CD4-positive, alpha-beta T cell treated with Interleukin-1 beta for 1 hour (primary cell): ENCODE measurements around the gene ATXN1.
"Not testable (repeated sequence)": the region's sequence is repeated elsewhere in the genome, so short reads cannot be mapped to it uniquely, and the experiment has no call there.

Experiments
- DNase-seq, 2 donors: peaks; one replicate each; pipeline ENCODE4 v3.0.0-alpha.2; 2020 to 2022

Gene ATXN1

DNA sequence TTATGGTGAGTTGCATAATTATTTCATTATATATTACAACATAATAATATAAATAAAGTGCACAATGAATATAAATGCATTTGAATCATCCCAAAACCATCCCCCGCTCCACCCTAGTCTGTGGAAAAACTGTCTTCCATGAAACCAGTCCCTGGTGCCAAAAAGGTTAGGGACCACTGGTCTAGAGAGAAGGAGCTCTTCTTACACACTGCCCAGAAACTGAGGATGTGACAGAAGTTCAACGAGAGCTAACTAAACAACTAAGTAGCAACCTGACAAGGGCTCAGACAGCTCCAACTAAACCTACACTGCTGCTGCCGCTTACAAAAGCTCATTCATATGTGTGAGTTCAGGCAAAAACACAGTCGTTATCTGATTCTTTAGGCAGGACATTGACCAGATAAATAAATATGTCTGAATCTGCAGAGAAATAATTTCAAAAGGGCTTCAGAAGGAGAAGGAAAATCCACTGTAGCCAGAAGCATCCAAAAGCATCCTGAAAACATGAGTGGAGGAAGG is 125.9 kb downstream of the ATXN1 start:
- no peak for DNase-seq

DNA sequence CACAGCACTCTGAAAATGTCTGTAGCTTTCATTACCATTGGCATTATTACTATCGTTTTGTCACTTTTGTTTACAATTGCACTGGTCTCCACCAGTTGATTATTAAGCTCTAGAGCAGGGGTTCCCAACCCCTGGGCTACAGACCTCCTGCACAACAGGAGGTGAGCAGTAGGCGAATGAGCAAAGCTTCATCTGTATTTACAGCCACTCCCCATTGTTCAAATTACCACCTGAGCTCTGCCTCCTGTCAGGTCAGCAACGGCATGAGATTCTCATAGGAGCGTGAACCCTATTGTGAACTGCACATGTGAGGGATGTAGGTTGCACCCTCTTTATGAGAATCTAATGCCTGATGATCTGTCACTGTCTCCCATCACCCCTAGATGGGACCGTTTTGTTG is 126.4 kb downstream of the ATXN1 start:
- DNase-seq = no peak

DNA sequence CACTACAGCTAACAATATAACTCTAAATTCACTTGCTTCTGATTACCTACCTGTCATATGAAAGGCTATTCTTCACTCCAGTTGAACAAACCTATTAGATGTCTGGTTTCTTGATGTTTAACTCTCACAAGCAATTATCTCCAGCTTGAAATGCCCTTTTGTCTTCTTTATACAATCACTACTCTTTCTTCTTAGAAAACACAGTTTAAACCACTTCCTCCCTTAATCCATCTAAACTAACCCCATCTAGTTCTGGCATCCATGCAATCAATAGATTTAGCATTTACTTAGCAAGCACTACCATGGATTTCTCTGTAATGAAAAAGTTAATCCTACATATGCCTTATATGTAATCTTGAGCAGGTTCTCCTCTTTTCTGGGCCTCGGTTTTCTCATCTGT is 127.3 kb downstream of the ATXN1 start:
- DNase-seq = no peak

DNA sequence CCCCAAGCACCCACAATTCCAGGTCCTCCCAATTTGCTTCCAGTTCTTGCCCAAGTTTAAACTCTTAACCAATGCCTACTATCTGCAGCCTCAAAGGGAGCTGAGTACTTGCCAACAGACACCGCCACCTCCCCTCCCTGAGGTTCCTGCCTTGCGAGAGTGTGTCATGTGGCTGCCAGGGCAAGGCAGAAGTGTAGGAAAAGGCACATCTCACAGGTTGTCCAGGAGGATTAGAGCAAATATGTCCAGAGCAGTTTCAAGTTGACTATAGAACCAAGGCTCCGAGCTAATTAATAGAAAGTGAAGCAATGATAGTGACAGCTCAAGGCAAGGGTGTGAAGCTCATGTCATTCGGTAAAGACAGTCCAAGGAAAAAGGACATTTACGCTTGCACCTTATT is 127.8 kb downstream of the ATXN1 start:
- no peak for DNase-seq

DNA sequence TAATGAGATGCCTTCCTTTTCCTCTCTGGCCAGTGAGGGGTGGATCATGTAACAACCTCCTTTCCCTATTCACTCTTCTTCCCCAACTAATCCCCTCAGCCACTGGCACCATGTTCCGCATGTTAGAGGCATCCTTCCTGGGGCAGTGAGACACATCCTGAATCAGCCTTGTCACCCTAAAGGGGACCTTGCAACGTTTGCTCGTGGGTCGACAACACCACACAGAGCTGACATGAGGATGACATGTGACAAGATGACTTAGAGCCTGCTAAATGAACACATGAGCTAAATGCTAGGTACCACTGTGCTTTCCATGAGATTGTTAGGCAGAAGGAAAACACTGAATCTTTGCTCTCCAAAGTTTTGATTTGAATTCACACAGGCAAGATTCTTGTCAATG is 129.2 kb downstream of the ATXN1 start:
- DNase-seq = no peak

DNA sequence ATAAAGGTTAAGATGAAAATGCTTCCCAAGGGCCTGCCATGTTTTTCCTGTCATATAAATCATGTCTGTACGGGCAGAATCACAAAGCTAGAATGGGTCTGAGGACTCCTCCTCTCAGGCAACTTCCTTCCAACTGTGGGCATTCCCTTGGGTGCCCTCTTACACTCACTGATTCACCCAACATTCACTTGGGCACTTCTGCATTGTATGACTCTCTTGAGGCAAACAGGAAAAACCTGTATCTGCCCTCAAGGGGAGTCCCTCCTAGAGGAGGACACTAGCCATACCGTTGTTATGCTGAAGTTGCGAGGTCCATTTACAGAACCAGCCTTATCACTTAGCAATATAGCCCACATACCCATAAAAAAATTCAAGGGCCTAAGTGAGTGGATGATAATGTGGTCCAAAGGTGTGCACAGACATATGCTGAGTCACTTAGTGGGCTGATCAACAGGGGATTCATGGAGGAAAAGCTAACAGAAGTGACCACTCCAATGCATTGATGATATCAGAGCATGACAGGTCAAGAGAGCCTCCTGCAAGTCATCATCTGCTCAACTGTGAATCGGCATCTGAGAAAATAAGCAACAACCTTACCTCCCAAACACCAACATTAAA is 131.1 kb downstream of the ATXN1 start:
- DNase-seq = no peak

DNA sequence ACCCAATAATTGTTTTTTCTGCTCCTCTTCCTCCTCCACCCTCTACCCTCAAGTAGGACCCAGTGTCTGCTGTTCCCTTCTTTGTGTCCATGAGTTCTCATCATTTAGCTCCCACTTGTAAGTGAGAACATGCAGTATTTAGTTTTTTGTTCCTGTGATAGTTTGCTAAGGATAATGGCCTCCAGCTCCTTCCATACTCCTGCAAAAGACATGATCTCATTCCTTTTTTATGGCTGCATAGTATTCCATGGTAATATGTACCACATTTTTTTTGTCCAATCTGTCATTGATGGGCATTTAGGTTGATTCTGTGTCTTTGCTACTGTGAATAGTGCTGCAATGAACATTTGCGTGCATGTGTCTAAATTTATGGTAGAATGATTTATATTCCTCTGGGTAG is 132.7 kb downstream of the ATXN1 start:
- not testable (repeated sequence) for DNase-seq

DNA sequence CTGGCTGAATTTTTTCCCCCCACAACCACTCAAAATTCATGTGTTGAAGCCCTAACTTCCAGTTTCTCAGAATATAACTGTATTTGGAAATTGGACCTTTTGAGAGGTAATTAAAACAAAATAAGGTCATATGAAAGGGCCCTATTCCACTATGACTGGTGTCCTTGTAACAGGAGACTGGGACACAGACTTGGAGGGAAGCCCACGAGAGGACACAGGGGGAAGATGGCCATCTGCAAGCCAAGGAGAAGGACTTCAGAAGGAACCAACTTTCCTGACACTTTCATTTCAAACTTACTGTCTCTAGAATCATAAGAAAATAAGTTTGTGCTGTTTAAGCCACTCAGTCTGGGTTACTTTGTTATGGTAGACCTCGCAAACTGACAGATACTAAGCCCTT is 134.6 kb downstream of the ATXN1 start:
- no peak for DNase-seq

DNA sequence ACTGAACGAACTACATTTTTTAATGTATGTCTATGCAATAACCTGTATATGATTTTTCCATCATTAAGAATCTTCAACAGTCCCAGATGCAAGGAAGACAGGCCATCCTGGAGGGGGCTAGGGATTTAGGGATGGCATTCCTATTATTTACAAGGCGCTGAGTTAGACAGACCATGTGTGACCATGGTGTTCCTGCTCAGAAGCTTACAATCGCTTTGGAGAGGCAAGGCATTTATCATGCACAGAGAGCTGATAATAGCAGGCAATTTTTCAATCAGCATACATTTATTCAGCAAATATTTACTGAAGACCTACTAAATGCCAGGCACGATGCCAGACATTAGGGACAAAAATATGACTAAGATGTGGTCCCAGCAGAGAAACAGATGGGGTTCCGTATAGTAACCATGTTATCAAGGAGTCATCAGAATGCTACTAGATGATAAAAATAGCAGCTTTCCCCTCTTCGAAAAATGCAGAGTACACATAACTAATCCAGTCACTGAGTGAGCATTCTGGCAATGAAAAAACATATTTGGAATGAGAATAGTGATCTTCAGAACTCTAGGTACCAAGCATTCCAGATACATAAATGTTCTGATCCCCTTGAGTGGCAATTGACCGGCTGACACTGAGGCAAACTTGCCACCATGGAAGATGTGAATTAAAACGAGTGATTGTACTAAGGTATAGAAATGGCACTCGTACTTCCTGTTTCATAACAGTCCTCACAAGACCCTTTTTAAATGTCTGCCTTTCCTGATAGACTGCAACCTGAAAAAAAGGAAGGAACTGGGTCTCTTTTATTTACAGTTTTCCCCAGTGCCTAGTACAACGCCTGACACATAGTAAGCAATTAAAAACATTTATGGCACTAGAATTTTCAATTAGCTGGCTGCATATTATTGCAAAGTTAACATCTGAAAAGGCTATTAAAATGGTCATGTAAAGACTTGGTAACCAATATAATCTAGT is 135.7 kb downstream of the ATXN1 start:
- DNase-seq = no peak

DNA sequence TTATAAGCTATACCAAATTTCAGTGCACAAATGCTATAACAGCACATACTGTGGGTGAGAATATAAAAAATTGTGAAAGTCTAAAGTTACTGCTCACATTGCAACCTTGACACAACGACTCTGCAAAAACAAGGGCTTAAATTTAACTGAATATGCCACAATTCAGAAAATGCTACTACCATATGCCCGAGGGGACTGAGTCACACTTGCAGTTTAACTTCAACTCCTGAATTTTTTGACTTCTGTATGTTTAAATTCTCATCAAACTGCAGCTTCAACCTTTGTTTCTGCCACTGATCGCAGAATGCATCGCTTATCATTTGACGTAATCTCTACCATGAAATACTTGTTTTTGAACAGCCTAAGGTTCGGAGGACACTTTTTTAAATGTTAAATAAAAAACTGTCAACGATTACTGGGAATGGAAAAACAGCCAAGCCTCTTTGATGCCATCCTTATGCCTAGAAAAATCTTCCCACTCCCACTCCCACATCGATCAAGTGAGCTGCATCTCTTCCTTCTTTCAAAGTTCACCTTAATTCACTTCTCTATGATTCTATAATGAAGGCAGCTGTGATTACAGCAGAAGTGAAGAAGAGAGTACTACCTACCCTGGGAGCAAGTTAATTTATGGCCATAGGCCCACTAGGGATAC is 136.5 kb downstream of the ATXN1 start:
- DNase-seq = no peak

DNA sequence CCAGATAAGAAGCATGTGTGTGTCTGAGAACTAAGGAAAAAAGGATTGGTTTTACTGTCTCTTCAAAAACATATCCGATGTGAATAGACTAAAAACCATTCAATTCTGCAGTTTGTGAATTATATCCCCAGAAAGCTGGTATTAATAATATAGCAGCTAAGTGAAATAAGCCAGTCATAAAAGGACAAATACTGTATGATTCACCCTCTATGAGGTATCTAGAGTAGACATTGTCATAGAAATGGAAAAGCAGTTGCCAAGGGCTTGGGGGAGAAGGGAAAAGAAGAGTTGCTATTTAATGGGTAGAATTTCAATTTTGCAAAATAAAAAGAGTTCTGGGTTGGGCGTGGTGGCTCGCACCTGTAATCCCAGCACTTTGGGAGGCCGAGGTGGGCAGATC is 137.5 kb downstream of the ATXN1 start:
- DNase-seq = no peak

DNA sequence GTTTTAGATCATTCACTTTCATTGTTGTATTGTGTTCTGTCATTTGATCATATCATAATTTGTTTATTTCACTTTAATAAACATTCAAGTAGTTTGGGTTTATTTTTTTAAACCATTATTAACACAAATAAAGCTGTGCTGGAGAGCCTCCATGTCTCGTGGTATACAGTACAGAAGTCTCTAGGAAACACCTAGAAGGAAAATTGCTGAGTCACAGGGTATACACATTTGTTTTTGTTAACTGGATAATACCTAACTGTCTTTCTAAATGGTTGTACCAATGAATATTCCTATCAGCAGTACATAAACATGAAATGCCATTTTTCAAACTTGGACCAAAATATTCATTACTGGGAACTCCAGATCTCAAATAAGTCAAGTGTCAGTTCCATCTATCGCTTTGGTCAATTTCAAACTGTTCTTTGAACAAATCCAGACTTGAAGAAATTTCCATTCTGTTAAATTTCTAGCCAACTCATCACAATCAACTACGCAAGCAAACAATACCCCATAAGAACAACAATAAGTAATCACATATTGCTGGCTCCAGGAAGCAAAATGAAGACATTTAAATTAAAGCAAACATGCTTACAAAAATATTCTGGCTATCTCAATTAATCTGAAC is 138.1 kb downstream of the ATXN1 start:
- no peak for DNase-seq

DNA sequence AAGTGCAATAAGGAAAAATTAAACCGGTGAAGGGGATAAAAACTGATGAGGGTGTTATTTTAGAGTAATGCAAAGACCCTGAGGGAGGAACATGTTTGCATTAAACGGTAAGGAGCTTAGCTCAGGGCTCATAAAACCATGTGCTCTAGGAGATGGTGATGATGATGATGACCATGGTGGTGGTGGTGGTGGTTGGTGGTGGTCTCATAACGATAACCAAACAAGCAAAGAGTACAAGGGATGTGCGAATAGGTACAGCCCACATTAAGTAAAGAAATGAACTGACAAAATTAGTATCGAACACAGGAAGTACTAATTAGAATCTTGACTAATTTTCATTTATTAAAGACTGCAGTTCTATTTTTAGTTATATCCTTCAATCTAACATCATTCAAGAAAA is 139.1 kb downstream of the ATXN1 start:
- no peak for DNase-seq

DNA sequence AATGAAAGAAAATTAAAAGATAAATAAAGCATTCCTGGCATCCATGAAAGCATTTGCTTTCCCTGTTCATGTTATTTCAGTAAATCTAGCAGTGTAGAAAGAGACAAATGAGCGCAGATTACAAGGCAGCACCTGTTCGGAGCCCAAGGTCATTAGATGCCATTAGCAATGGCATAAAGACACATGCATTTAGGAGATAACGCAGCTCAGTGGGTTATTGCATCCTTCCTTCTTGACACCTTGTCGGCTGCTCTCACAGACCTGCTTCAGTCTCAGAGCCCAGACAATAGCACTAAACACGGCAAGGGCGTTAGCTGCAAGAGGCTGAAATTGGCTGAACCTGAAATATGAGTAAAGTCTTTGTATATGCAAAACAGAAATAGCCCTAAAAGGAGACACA is 140.3 kb downstream of the ATXN1 start:
- no peak for DNase-seq

DNA sequence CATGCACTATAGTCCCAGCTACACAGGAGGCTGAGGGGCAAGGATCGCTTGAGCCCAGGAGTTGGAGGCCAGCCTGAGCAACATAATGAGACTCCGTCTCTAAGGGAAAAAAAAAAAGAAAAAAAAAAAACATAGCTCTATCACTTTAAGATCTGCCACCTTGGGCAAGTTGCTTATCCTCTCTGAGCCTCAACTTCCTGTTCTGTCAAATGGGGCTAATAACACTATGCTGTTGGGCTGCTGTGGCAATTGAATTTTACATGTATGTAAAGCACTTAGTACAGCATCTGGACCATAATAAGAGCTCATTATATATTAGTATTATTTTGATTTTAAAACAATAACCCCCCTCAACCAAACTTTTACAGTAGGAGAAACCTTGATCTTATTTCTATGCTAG is 141.5 kb downstream of the ATXN1 start:
- DNase-seq = peak in 1 of 2 donors; percentile 44

DNA sequence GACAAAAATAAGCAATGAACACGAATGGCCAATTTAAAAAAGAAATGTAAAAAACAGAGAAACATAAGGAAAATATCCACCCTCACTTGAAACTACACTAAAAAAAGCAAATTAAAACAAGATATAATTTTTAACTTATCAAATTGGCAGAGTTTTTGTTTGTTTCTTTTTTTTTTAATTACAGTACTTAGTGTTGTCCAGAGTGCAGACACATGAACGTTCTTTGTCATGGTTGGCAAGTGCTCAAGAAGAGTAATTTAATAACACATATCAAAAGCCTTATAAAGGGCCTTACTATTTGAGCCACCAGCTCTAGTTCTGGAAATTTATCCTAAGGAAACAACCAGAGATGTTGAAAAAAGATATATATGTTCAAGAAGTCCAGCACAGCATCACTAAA is 142.3 kb downstream of the ATXN1 start:
- DNase-seq = no peak

DNA sequence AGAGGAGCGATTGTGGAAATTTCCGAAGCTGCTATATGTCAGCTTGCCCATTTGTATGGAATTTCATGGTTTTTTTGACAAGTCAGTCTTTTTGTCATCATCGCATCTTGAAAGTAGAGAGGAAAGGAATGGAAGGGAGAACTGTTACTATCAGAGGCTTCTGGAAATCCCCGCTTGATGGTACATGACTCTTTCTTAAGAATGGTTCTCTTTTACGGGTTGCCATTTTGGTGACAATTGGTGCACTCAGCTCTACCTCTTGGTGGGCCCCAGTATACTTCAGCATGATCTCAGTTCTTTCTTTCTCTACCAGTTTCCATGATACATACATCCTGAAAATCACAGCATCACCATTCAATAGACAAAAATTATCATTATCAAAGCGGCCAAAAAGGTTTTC is 146.0 kb downstream of the ATXN1 start:
- DNase-seq = not testable (repeated sequence)

DNA sequence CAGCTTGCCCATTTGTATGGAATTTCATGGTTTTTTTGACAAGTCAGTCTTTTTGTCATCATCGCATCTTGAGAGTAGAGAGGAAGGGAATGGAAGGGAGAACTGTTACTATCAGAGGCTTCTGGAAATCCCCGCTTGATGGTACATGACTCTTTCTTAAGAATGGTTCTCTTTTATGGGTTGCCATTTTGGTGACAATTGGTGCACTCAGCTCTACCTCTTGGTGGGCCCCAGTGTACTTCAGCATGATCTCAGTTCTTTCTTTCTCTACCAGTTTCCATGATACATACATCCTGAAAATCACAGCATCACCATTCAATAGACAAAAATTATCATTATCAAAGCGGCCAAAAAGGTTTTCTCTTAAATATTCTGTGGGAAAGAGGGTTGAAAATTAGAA is 147.1 kb downstream of the ATXN1 start:
- not testable (repeated sequence) for DNase-seq

DNA sequence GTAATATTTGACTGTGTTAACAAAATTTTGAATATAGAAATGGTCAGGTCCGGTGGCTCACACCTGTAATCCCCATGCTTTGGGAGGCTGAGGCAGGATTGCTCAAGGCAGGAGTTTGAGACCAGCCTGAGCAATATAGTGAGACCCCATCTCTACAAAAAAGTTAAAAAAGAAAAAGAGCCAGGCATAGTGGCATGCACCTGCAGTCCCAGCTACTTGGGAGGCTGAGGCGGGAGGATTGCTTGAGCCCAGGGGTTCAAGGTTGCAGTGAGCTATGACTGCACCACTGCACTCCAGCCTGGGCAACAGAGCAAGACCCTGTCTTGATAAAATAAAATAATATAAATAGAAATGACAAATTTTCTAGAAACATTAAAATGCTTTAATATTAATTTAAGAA is 147.8 kb downstream of the ATXN1 start:
- not testable (repeated sequence) for DNase-seq

DNA sequence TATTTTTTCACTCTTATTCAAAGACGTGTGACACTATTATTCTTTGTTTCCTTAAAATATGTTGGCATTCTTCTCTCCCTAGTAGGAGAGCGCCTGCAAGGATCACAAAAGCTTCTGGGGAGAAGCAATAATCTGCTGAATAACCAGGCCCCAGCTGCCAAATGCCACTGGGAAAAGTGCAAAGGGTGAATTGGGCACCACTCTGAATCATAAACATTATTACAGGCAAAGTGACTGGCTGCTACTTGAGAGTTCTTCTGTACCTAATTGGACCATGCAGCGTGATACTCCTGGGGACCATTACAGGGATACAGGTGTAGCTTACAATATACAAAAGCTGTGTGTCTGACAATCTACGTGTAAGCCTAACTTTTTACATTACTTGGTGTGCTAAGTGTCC is 152.8 kb downstream of the ATXN1 start:
- DNase-seq = no peak

DNA sequence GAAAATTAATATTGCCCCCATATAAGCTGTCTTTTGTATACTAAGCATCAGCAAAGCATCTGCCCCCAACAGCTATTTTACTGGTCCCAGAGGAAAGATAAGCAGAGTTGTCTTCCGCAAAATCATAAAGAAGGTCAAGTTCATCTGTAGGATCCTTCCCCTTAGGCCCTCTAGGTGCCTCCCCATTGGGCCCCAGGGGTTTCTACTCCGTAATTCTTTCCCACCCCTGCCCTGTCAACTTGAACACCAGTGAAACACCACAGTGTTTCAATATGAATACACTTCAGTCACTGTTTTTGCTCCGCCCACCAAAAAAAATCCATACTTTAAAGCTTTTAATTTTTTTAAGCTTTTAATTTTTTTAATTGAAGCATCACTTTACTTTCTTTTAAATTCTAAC is 159.2 kb downstream of the ATXN1 start:
- no peak for DNase-seq

DNA sequence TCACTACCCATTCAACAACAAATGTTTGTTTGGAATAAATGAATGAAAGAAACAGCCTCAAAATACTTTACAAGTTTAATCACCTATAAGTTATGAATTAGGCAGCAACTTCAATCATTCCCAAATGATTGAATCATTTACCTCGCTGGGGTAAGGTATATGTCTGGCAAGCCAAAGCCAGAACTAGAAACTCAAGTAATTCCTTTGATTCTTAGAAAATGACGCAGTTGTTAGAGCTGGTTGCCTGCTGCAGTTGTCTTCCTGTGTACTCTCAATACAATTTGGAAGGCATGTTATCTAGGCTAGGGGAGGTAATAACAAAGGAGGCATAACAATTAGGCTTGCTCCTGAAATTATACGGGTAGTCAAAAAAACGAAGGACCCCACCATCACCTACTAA is 160.6 kb downstream of the ATXN1 start:
- no peak for DNase-seq

DNA sequence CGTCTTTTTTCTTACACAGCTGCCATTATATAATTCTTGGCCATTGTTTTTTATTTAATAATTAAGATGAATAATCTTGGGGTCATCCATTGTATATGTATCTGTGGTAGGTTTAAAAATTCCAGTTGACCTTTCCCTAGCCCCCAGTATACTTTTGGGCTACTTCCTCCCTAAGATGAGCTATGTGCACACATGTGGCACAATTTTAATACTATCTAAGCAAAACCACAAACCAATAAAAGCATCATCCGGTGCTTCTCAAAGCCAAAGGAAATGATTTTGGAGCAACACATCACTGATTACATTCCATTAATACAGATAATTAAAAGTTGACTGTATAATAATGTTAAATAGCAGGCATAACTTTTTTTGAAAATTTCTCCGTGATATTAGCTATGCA is 161.2 kb downstream of the ATXN1 start:
- DNase-seq = no peak
